ENCODE measurements around the gene PDE8A.
A peak's percentile ranks its signal among the peaks of the same experiment; 100 is the strongest.

PDE8A gene

DNA sequence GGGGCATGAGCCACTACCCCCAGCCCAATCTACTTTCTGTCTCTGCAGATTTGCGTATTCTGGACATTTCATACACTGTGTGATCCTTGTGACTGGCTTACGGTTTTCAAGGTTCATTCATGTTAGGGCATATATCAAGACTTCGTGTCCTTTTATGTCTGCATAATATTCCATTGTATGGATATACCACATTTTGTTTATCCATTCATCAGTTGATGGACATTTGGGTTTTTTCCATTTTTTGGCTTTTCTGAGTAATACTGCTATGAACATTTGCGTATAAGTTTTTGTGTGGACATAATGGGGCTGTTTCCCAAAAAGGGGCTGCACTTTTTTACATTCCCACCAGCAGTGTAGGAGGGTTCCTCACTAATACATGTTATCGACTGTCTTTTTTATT, 106.6 kb downstream of the PDE8A start:
- DNase-seq (ENCODE audit: low spot score): no peak

GRCh38 chr15:85089929-85090597, 108.4 kb downstream of the PDE8A start:
- no peak for DNase-seq (ENCODE audit: low spot score)

DNA sequence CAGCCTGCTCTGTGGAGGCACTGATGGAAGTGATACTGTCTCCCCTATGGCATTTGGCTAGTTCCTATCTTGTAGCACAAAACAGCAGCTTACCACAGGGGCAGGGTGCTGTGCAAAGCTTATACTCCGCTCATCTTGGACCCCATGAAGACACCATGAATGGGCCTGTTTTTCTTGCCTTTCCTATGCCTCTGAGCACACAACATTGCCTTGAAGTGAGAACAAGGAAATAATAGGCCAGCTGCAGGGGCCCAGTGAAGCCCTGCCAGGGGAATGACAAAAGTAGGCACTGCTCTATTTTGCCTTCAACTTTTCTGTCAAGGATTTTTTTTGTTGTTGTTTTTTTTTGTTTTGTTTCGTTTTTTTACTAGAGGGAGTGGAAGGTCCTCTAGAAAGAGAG, 110.3 kb downstream of the PDE8A start:
- DNase-seq (ENCODE audit: low spot score): no peak

DNA sequence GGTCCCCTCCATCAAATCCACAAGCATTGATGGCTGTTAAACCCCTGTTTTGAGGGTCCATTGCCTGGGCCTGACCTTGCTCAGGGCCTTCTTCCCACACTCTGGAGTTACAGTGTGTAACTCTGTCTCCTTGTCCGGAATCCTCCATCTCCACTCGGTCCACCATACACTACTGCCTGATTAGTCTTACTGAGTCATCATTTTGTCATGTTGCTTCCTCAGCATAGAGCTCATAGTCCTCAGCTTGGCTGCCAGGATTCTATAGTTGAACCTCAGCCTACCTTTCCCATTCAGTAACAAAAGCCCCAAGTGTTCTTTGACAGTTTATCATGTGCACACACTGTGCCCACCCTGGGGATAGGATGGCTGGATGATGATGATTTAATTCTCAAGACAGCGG, 113.0 kb downstream of the PDE8A start:
- no peak for DNase-seq (ENCODE audit: low spot score)

GRCh38 chr15:85095566-85095965, 113.9 kb downstream of the PDE8A start:
- DNase-seq (ENCODE audit: low spot score): no peak

- DNase-seq (ENCODE audit: low spot score): no peak
Observed at GRCh38 chr15:85097250-85097649, 115.6 kb downstream of the PDE8A start.

- DNase-seq (ENCODE audit: low spot score): no peak
Observed at GRCh38 chr15:85097725-85098124, 116.1 kb downstream of the PDE8A start.

DNA sequence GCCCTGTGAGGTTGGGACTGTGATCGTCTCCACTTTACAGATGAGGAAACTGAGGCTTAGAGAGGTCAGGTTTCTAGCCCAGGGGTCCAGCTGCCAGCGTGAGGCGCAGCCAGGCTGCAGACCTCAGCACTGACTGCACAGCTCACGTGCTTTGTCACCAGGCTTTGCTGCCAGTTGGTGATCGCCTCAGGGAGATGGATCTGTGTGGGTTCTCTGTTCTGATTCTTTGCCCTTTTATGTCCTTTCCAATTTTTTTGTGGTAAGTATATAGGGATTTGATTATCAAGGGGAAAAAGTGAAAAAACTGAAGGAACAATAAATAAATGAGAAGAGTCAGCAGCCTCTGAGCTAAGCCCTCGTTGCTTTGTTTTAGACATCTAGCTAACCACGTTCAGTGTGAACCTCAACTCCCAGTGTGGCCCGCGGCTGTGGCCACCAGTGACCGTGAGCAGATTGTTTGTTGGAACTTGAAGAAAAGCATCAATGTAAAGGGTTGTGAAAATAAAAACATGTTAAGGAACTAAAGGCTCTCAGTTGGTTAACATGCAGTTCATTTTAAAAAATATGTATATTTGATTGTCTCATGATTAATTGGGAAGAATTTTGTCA, 117.6 kb downstream of the PDE8A start:
- DNase-seq (ENCODE audit: low spot score): peak; percentile 90

DNA sequence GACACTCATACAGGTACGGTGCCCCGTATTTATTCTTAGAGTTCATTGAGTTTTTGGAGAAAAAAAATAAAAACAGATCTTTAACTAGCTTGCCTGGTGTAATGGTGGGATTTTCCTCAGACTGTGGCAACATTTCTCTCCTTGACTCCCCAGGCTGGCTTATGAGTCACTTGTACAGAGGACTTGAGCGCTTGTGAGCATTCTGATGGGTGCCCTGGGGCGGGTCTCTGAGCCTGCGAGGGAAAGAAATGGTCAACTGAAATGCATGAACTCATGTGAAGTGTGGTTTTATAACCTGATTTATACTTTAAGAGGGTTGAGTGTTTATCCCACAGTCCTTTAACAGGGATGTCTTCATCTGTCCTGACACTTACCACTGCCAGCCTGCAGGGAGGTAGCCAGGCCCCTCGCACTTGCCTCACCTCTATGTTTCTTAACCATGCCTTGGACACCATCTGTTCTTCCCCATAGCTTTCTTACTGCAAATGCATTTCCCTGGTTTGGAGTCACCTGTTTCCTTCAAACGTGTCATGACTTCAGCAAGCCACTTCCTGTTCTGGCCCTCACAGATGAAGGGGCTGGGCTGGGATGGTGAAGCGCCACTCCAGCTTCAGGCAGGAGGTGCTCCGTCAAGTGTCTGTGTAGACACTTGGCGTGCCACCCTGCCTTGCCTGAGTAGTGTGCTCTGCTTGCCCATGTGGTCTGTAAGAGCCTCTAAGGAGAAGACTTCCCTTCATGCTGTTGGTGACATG, 118.7 kb downstream of the PDE8A start:
- DNase-seq (ENCODE audit: low spot score): peak; percentile 19

DNA sequence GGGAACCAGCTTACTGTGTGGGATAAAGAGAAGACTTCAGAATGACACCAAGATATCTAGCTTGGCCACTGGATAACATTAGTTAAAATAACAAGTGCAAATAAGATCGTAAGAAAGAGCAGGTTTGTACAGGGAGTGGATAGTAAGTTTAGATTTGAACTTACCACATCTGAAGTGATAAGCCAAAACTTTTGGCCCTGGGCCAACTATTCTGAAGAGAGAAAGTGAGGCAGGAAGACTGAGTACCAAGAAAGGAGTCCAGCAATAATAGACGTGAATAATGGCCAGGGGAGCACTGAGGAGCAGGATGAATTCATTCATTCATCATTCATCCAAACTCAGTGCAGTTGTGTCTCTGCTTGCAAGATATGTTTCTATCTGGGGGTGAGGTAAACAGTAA, 122.9 kb downstream of the PDE8A start:
- DNase-seq (ENCODE audit: low spot score): no peak

- DNase-seq (ENCODE audit: low spot score): no peak
Observed at GRCh38 chr15:85108136-85108535, 126.5 kb downstream of the PDE8A start.

DNA sequence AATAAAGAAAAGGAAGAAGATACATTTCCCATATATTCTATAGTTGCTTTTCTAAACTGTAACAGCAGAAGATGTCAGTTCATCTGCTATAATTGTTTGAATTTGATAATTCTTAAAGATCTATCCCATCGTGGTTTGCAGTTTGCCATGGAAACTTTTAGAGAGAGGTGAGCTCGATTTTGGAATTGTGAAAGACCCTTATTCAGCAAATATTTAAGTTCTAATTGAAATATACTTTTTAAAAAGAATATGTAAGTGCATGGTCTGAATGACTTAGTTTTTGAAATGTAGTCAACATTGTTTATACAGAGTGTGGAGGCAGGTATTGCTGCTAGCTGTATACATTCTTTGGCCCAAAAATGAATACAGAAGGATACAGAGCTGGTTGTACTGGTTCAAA, 127.7 kb downstream of the PDE8A start:
- no peak for DNase-seq (ENCODE audit: low spot score)

DNA sequence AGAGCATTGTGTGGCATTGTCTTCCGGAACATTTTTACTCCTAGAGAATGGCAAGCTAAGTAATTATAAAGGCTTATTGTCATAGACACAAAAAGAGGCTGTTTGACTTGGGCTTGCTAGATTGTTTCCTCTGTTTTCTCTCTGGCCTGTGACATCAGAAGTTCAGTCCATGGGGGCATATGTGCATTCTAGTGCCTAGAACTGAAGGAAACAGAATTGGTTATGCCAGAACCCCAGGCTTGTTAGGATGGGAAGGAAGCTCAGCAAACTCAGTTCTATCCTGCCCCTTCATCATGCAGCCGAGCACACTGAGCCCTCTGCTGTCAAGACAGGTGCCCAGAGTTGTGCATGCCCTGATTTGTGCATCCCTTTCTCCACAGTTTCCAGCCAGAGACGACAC, 131.3 kb downstream of the PDE8A start:
- no peak for DNase-seq (ENCODE audit: low spot score)

GRCh38 chr15:85114886-85115285, 133.2 kb downstream of the PDE8A start:
- no peak for DNase-seq (ENCODE audit: low spot score)

DNA sequence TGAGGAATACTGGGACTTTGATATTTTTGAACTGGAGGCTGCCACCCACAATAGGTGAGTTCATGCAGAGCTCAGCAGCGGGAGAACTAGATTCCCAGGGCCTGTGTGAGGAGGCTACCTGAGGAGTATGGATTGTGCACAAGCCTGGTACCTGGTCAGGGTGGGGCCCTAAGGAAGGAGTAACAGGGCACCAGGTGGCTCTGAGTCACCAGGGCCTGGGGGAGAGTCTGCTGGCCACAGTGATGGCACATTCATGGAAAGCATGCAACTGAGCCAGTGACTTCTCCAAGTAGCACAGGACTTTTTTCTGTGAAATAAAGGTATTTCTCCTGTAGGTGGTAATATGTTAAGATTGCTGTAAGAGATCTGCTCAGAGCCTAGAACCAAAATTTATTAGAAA, 134.4 kb downstream of the PDE8A start:
- DNase-seq (ENCODE audit: low spot score): no peak

GRCh38 chr15:85116494-85116893, 134.8 kb downstream of the PDE8A start:
- DNase-seq (ENCODE audit: low spot score): no peak

DNA sequence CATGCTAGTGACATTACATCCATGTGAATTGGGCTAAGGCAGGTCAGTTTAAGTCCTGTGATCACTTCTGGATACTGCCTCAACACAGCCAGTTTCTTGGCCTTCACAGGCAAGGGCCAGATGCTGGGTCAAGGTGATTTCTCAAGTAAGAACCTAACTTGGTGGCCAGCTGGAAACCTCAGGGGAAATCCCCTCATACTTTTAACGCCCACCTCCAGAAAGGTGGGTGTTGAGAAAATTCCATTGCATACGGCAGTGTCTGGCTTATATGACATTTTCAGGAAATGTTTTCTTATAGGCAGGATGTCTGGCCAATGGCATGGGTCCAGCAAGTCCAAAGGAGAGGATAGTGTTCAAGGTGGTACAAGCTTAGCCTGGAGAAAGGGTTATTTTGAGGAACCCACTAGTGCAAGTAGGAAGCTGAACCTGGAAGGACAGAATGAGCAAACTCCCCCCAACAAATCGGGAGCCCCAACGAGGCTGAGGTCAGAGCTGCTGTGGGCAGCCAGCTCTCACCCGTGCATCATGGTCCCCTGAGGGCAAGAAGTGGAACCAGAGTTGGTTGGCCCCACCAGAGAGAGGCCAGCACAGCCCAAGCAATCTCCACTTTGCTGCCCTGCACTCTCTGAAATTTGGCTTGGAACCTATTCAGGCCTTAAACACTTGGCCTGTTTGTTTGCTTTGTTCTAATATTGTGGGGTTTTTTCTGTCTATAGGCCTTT, 135.4 kb downstream of the PDE8A start:
- DNase-seq (ENCODE audit: low spot score): no peak

- no peak for DNase-seq (ENCODE audit: low spot score)
Observed at GRCh38 chr15:85118173-85118572, 136.5 kb downstream of the PDE8A start.

DNA sequence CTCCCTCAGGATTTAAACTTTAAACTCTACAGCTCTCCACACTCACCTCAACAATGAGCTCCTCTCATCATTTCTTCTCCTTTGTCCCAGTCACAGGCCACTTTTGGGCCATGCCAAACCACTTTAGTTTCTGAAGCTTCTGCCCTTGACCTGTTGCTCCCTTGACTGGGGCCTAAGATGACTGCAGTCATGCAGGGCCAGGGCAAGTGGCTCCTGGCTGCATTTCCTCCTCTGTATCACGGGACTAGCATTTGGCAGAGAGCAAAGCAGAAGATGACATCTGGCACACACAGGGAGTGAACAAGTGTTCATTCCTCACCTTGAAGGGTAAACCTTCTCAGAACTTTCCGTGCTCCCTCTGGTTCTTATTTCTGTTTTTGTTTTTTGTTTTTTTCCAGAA, 136.9 kb downstream of the PDE8A start:
- DNase-seq (ENCODE audit: low spot score): no peak

DNA sequence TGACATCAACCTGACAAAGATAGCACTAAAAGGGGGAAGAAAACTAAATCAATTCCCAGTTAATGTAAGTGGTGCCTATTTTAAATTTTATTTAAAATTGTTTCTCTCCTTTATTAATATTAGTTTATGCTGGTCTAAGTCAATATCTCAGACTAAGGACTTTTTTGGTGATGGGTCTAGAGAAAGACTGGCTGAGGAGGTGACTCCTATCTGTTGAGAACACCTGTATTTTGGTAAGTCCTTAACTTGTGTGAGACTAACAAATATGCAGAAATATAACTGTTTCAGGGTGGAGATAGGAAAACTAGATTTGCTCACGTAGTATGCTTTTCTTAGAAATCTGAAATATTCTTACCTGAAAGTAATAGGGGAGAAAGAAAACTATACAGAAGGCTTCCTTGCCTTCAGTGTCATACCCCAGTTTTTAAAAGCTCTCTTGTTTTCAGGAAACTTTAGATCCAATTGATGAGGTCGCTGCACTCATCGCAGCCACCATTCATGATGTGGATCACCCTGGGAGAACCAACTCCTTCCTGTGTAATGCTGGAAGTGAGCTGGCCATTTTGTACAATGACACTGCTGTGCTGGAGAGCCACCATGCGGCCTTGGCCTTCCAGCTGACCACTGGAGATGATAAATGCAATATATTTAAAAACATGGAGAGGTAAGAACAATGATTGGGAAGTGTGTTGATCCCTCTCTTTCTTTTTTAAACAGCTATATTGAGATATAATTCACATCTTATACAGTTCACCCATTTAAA, 138.9 kb downstream of the PDE8A start:
- DNase-seq (ENCODE audit: low spot score): no peak

- peak; percentile 77 for DNase-seq (ENCODE audit: low spot score)
Observed at GRCh38 chr15:85124173-85124572, 142.5 kb downstream of the PDE8A start.

DNA sequence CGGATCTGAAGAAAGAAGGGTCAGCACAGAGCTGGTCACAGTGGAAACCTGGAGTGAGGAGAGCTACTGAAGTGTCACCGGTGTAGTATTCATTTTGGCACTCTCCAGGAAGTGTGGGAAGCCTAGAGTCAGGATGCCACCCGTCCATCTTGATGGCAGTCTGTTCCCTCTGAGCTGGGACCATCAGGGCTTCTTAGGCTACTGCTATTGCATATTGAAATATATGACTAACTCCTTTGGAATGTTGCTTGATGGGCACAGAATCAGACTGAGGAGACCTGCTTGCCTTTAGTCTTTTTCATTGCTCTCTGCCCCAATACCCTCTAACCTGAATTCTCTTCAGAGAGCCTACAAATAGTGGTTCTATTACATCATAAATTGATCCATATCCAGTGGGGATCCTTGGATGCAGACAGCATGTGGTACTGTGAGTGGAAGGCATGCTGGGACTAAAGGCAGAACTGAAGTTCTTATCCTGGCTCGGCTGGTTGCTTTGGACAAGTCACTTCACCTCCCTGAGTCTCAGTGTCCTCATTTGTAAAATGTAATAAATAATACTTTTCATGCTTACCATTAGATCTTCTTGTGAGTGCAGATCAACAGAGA, 143.5 kb downstream of the PDE8A start:
- DNase-seq (ENCODE audit: low spot score): peak; percentile 43

Data from COLO829 (cell line).